ENCODE results near the gene CELF6. TPM values are rescaled to one million over a fixed set of nuclear protein-coding genes. Genes with fewer than 3 reads are reported as not detected.
A peak's percentile ranks its signal among the peaks of the same experiment; 100 is the strongest.

The CELF6 gene
- polyA plus RNA-seq, 1 donor from 2014 or later, result 68.6 TPM

DNA sequence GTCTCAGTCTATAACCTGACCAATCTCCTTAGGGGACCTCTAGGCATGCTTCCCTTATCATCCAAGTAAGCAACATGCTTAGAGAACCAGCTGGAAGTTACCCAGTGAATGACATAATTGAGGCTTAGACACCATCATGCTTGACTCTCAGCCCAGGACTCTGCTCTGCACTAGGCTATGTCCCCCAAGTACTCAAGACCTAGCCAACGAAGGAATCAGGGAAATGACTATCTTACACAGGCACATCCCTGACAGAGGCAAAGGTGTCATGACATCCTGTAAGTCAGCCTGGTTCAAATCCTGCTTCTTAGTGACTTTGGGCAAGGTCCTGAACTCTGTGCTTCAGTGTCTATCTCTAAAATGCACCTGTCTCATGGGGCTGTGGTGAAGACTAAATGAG, 24.6 kb upstream of the CELF6 start:
- no peaks in the 10 kb centered on the region for H4K20me1 ChIP-seq (ENCODE audit: insufficient read depth)
- H3K9me3 ChIP-seq (ENCODE audit: low read length), result no peaks in the 10 kb centered on the region
- no peak overlapping the region for H3K4me2 ChIP-seq (ENCODE audit: low read length)
- no peak overlapping the region for H2AFZ ChIP-seq (ENCODE audit: low read depth, low read length)
- H3K4me3 ChIP-seq (ENCODE audit: low read length), result no peak overlapping the region
- H3K9ac ChIP-seq (ENCODE audit: low read length), result no peak overlapping the region
- no peaks in the 10 kb centered on the region for H3K79me2 ChIP-seq (replicated peaks; ENCODE audit: insufficient read depth, low read length)
- peaks cover 8% of the 10 kb centered on the region for H3K36me3 ChIP-seq (ENCODE audit: insufficient read depth, low read length)
- no peaks in the 10 kb centered on the region for H3K9me2 ChIP-seq (ENCODE audit: insufficient read depth, low read length)
- H3K27me3 ChIP-seq (ENCODE audit: insufficient read depth, low read depth, low read length), result no peaks in the 10 kb centered on the region
- H3K27ac ChIP-seq (ENCODE audit: low read length), result no peak overlapping the region
- no peaks in the 10 kb centered on the region for H3F3A ChIP-seq (ENCODE audit: insufficient read depth, low read length, poor library complexity, severe bottlenecking)
- no peak for TF ChIP-seq POLR2AphosphoS5 (IDR thresholded peaks at IDR 0.05)
- TF ChIP-seq, protein P1, sequence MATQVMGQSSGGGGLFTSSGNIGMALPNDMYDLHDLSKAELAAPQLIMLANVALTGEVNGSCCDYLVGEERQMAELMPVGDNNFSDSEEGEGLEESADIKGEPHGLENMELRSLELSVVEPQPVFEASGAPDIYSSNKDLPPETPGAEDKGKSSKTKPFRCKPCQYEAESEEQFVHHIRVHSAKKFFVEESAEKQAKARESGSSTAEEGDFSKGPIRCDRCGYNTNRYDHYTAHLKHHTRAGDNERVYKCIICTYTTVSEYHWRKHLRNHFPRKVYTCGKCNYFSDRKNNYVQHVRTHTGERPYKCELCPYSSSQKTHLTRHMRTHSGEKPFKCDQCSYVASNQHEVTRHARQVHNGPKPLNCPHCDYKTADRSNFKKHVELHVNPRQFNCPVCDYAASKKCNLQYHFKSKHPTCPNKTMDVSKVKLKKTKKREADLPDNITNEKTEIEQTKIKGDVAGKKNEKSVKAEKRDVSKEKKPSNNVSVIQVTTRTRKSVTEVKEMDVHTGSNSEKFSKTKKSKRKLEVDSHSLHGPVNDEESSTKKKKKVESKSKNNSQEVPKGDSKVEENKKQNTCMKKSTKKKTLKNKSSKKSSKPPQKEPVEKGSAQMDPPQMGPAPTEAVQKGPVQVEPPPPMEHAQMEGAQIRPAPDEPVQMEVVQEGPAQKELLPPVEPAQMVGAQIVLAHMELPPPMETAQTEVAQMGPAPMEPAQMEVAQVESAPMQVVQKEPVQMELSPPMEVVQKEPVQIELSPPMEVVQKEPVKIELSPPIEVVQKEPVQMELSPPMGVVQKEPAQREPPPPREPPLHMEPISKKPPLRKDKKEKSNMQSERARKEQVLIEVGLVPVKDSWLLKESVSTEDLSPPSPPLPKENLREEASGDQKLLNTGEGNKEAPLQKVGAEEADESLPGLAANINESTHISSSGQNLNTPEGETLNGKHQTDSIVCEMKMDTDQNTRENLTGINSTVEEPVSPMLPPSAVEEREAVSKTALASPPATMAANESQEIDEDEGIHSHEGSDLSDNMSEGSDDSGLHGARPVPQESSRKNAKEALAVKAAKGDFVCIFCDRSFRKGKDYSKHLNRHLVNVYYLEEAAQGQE (IDR thresholded peaks at IDR 0.05; ENCODE audit: borderline replicate concordance), result no peak
- no peak for TF ChIP-seq MXI1 (conservative IDR thresholded peaks at IDR 0.05; ENCODE audit: poor library complexity, severe bottlenecking)
- TF ChIP-seq TAF1 (IDR thresholded peaks at IDR 0.05; ENCODE audit: low read depth), result no peak
- TF ChIP-seq, protein P2, sequence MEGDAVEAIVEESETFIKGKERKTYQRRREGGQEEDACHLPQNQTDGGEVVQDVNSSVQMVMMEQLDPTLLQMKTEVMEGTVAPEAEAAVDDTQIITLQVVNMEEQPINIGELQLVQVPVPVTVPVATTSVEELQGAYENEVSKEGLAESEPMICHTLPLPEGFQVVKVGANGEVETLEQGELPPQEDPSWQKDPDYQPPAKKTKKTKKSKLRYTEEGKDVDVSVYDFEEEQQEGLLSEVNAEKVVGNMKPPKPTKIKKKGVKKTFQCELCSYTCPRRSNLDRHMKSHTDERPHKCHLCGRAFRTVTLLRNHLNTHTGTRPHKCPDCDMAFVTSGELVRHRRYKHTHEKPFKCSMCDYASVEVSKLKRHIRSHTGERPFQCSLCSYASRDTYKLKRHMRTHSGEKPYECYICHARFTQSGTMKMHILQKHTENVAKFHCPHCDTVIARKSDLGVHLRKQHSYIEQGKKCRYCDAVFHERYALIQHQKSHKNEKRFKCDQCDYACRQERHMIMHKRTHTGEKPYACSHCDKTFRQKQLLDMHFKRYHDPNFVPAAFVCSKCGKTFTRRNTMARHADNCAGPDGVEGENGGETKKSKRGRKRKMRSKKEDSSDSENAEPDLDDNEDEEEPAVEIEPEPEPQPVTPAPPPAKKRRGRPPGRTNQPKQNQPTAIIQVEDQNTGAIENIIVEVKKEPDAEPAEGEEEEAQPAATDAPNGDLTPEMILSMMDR (IDR thresholded peaks at IDR 0.05; ENCODE audit: poor library complexity, severe bottlenecking), result no peak
- TF ChIP-seq EP300 (conservative IDR thresholded peaks at IDR 0.05; ENCODE audit: poor library complexity, severe bottlenecking), result no peak
- TF ChIP-seq RAD21 (conservative IDR thresholded peaks at IDR 0.05), result no peak
- no peak for TF ChIP-seq SMC3 (conservative IDR thresholded peaks at IDR 0.05; ENCODE audit: poor library complexity)
- TF ChIP-seq EZH2 (IDR thresholded peaks at IDR 0.05; ENCODE audit: borderline replicate concordance, insufficient read depth, low read length, poor library complexity, severe bottlenecking), result no peak

DNA sequence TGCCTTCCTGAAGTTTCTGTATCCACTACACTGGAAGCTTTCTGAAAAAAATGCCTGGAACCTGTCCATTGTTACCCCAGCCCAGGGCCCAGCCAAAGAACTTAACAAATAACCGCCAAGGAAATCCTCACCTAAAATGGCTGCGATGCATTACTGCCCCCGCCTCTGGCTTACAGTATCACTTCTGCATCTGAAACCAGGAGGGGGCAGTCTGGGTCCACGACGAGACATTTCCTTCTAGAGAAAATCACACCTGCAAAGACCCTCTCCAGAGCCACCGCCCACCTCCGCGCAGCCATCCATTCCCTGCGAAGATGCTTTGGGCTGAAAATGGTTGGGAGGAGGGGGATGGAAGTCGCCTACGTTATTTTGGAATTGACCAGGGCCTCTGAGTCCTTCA, 22.4 kb upstream of the CELF6 start:
- TF ChIP-seq EZH2 (IDR thresholded peaks at IDR 0.05; ENCODE audit: borderline replicate concordance, insufficient read depth, low read length, poor library complexity, severe bottlenecking), result no peak
- TF ChIP-seq SMC3 (conservative IDR thresholded peaks at IDR 0.05; ENCODE audit: poor library complexity), result peak; percentile 14
- TF ChIP-seq RAD21 (conservative IDR thresholded peaks at IDR 0.05), result peak; percentile 46
- no peak for TF ChIP-seq MXI1 (conservative IDR thresholded peaks at IDR 0.05; ENCODE audit: poor library complexity, severe bottlenecking)
- TF ChIP-seq, protein P1 (IDR thresholded peaks at IDR 0.05; ENCODE audit: borderline replicate concordance), result no peak
- no peak for TF ChIP-seq POLR2AphosphoS5 (IDR thresholded peaks at IDR 0.05)
- TF ChIP-seq, protein P2 (IDR thresholded peaks at IDR 0.05; ENCODE audit: poor library complexity, severe bottlenecking), result peak; percentile 42
- no peak for TF ChIP-seq EP300 (conservative IDR thresholded peaks at IDR 0.05; ENCODE audit: poor library complexity, severe bottlenecking)
- TF ChIP-seq TAF1 (IDR thresholded peaks at IDR 0.05; ENCODE audit: low read depth), result no peak
- Histone ChIP-seq H3K4me3 (ENCODE audit: low read length) (no peak overlapping the region), H3F3A (ENCODE audit: insufficient read depth, low read length, poor library complexity, severe bottlenecking) (no peaks in the 10 kb centered on the region), H3K36me3 (ENCODE audit: insufficient read depth, low read length) (peaks cover 8% of the 10 kb centered on the region), H2AFZ (ENCODE audit: low read depth, low read length) (no peak overlapping the region), H3K9me2 (ENCODE audit: insufficient read depth, low read length) (no peaks in the 10 kb centered on the region), H3K27me3 (ENCODE audit: insufficient read depth, low read depth, low read length) (no peaks in the 10 kb centered on the region), H3K79me2 (replicated peaks; ENCODE audit: insufficient read depth, low read length) (no peaks in the 10 kb centered on the region), H3K9me3 (ENCODE audit: low read length) (no peaks in the 10 kb centered on the region), H3K27ac (ENCODE audit: low read length) (no peak overlapping the region), H4K20me1 (ENCODE audit: insufficient read depth) (no peaks in the 10 kb centered on the region), H3K4me2 (ENCODE audit: low read length) (no peak overlapping the region), H3K9ac (ENCODE audit: low read length) (no peak overlapping the region)
